ENCODE data around the gene LRRC42. TPM values are rescaled to one million over a fixed set of nuclear protein-coding genes. Genes with fewer than 3 reads are reported as not detected.
"Not testable (repeated sequence)": the region's sequence is repeated elsewhere in the genome, so short reads cannot be mapped to it uniquely, and the experiment has no call there.

LRRC42 gene
- total RNA-seq, 1 donor from 2014 or later: 51.1 TPM

DNA sequence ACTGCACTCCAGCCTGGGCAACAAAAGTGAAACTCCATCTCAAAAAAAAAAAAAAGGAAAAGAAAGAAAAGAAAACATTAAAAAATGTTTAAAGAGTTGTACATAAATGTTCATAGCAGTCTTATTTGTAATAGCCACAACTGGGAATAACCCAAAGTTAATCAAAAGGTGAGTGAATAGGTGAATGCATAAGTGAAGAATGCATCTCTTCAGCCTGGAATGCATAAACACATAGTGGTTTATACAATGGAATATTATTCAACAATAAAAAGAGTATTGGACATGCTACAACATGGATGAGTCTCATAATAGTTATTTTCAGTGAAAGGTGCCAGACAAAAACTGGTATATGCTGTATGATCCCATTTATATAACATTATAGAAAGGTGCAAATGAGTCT lies 53.8 kb downstream of the LRRC42 start:
- no peak for FAIRE-seq
- H3K4me3 ChIP-seq (ENCODE audit: low read depth, low read length): no peak overlapping the region
- H3K36me3 ChIP-seq (ENCODE audit: control insufficient read depth, insufficient read depth, low read length): no peaks in the 10 kb centered on the region
- TF ChIP-seq, protein P1, sequence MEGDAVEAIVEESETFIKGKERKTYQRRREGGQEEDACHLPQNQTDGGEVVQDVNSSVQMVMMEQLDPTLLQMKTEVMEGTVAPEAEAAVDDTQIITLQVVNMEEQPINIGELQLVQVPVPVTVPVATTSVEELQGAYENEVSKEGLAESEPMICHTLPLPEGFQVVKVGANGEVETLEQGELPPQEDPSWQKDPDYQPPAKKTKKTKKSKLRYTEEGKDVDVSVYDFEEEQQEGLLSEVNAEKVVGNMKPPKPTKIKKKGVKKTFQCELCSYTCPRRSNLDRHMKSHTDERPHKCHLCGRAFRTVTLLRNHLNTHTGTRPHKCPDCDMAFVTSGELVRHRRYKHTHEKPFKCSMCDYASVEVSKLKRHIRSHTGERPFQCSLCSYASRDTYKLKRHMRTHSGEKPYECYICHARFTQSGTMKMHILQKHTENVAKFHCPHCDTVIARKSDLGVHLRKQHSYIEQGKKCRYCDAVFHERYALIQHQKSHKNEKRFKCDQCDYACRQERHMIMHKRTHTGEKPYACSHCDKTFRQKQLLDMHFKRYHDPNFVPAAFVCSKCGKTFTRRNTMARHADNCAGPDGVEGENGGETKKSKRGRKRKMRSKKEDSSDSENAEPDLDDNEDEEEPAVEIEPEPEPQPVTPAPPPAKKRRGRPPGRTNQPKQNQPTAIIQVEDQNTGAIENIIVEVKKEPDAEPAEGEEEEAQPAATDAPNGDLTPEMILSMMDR (IDR thresholded peaks at IDR 0.05; ENCODE audit: insufficient read depth, low read length, severe bottlenecking): no peak
- H3K27me3 ChIP-seq (ENCODE audit: control insufficient read depth, insufficient read depth, low read length): no peaks in the 10 kb centered on the region
- peak; percentile 56 for DNase-seq (ENCODE audit: low read depth)

DNA sequence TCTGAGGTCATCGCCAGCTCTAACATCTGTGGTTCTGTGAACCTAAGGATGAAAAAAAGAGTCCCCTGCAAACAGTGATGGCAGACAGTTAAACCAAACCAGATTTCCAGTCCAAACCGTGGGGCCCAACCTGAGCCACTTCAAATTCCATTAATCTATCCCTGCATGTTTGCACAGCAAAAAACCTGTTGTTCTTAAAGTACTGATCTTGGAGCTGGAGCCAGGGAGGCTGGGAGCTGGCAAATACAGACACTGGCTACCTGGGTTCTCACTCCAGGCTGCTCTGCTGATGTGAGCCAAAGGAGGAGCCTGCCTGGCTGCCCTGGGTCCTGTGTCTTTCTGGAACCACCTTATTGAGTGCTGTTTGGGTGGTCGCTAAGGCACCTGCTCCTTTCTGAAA lies 55.4 kb downstream of the LRRC42 start:
- FAIRE-seq (no peak), DNase-seq (ENCODE audit: low read depth) (no peak)
- no peak overlapping the region for H3K4me3 ChIP-seq (ENCODE audit: low read depth, low read length)
- H3K36me3 ChIP-seq (ENCODE audit: control insufficient read depth, insufficient read depth, low read length): no peaks in the 10 kb centered on the region
- no peaks in the 10 kb centered on the region for H3K27me3 ChIP-seq (ENCODE audit: control insufficient read depth, insufficient read depth, low read length)
- TF ChIP-seq, protein P1 (IDR thresholded peaks at IDR 0.05; ENCODE audit: insufficient read depth, low read length, severe bottlenecking): no peak

DNA sequence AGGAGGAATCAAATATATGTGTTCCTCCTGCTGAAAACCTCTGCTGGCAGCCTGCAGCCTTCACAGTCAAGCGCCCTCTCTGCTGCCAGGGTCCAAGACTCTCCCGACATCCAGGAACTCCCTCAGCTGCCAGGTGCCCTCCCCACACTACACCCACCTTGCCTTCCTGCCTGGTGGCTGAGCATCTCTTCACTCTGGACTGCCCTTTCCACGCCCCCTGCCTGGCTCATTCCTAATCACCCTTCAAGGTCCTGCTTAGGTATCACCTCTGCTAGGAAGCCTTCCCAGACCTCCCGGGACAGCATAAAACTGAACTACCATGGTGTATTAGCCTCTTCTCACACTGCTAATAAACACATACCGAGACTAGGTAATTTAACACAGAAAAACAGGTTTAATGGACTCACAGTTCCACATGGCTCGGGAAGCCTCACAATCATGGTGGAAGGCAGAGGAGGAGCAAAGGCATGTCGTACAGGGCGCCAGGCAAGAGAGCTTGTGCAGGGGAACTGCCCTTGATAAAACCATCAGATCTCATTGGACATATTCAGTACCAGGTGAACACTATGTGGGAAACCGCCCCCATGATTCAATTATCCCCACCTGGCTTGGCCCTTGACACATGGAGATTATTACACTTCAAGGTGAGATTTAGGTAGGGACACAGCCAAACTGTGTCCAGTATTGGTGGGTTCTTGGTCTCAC lies 56.5 kb downstream of the LRRC42 start:
- FAIRE-seq (no peak), DNase-seq (ENCODE audit: low read depth) (no peak)
- no peaks in the 10 kb centered on the region for H3K27me3 ChIP-seq (ENCODE audit: control insufficient read depth, insufficient read depth, low read length)
- TF ChIP-seq, protein P1 (IDR thresholded peaks at IDR 0.05; ENCODE audit: insufficient read depth, low read length, severe bottlenecking): no peak
- no peaks in the 10 kb centered on the region for H3K36me3 ChIP-seq (ENCODE audit: control insufficient read depth, insufficient read depth, low read length)
- no peak overlapping the region for H3K4me3 ChIP-seq (ENCODE audit: low read depth, low read length)

DNA sequence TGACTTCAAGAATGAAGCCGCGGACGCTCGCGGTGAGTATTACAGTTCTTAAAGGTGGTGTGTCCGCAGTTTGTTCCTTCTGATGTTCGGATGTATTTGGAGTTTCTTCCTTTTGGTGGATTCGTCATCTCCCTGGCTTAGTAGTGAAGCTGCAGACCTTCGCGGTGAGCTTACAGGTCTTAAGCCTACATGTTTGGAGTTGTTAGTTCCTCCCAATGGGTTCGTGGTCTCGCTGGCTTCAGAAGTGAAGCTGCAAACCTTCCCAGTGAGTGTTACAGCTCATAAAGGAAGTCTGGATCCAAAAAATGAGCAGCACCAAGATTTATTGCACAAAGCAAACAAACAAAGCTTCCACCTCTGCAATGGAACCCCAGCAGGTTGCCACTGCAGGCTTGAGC lies 57.1 kb downstream of the LRRC42 start:
- FAIRE-seq: peak; percentile 47

DNA sequence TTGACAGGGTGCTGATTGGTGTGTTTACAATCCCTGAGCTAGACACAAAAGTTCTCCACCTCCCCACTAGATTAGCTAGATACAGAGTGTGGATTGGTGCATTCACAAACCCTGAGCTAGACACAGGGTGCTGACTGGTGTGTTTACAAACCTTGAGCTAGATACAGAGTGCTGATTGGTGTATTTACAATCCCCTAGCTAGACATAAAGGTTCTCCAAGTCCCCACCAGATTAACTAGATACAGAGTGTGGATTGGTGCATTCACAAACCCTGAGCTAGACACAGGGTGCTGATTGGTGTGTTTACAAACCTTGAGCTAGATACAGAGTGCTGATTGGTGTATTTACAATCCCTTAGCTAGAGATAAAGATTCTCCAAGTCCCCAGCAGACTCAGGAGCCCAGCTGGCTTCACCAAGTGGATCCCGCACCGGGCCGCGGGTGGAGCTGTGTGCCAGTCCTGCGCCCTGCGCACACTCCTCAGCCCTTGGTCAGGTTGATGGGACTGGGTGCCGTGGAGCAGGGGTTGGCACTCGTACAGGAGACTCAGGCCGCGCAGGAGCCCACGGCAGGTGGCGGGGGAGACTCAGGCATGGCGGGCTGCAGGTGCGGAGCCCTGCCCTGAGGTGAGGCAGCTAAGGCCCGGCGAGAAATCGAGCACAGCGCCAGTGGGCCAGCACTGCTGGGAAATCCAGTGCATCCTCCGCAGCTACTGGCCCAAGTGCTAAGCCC lies 57.8 kb downstream of the LRRC42 start:
- not testable (repeated sequence) for FAIRE-seq; H3K36me3 ChIP-seq (ENCODE audit: control insufficient read depth, insufficient read depth, low read length); H3K4me3 ChIP-seq (ENCODE audit: low read depth, low read length); H3K27me3 ChIP-seq (ENCODE audit: control insufficient read depth, insufficient read depth, low read length); DNase-seq (ENCODE audit: low read depth)

More for the DNA sequence above, 57.1 kb downstream of the LRRC42 start:
- H3K27me3 ChIP-seq (ENCODE audit: control insufficient read depth, insufficient read depth, low read length): peaks cover 5% of the 10 kb centered on the region
- no peaks in the 10 kb centered on the region for H3K36me3 ChIP-seq (ENCODE audit: control insufficient read depth, insufficient read depth, low read length)
- DNase-seq (ENCODE audit: low read depth): peak; percentile 50
- H3K4me3 ChIP-seq (ENCODE audit: low read depth, low read length): no peak overlapping the region
- TF ChIP-seq, protein P1 (IDR thresholded peaks at IDR 0.05; ENCODE audit: insufficient read depth, low read length, severe bottlenecking): no peak

DNA sequence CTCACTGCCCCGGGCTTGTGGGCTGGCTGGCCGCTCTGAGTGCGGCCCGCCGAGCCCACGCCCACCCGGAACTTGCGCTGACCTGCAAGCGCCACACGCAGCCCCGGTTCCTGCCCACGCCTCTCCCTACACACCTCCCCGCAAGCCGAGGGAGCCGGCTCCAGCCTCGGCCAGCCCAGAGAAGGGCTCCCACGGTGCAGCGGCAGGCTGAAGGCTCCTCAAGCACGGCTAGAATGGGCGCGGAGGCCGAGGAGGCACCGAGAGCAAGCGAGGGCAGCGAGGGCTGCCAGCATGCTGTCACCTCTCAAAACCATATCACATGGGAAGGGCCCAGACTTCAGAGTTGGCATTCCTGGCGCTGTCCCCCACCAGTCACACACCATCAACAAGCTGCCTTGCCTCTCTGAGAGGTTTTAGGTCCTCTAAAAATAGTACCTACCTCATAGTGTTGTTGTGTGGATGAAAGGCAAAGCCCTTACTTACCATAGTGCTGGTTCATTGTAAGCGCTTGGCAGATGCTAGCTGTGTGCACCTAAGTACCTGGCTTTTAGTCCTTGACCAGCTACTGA lies 58.4 kb downstream of the LRRC42 start:
- TF ChIP-seq, protein P1 (IDR thresholded peaks at IDR 0.05; ENCODE audit: insufficient read depth, low read length, severe bottlenecking): no peak
- peaks cover 10% of the 10 kb centered on the region for H3K27me3 ChIP-seq (ENCODE audit: control insufficient read depth, insufficient read depth, low read length)
- no peak overlapping the region for H3K4me3 ChIP-seq (ENCODE audit: low read depth, low read length)
- DNase-seq (ENCODE audit: low read depth) (no peak), FAIRE-seq (no peak)
- no peaks in the 10 kb centered on the region for H3K36me3 ChIP-seq (ENCODE audit: control insufficient read depth, insufficient read depth, low read length)

Measured in bronchial epithelial cell (primary cell).